Measurements from ENCODE around the gene PLEKHA6.

DNA sequence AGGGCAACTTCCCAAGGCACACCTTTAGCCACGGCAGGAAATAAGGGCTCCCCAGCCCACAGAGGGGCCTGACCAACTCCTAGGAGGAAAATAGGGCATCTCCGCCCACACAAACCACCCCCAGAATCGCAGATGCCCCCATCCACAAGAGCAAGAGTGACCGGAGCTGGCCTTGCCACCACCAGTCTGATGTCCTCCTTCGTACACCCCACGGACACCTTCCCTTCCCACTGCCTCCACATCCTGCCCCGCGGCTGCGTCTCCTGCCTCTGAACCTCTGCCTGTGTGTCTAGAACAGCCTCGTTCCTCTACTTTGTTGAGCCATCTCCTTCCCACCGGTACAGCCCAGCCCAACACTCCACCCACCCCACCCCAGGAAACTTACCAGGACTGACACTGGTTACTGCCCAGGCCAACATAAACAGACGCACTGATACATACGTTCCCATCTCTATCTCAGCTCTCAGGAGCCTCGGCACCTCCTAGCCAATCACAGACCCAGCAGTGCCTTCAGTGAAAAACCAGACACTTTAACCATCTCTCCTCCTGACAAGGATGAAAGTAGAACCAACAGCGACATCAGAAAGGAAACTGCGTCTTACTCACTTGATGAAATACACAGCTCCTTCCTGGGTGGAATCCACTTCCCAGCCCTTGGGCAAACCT is 7.6 kb upstream of the PLEKHA6 start:
- TF ChIP-seq POLR2A (IDR thresholded peaks at IDR 0.05; ENCODE audit: low read depth, low read length) (no peak), POLR2AphosphoS5 (IDR thresholded peaks at IDR 0.05; ENCODE audit: low read depth, low read length) (no peak), POU2F2 (IDR thresholded peaks at IDR 0.05; ENCODE audit: low read depth, low read length) (no peak), TAF1 (IDR thresholded peaks at IDR 0.05; ENCODE audit: low read depth, low read length) (no peak)

All from GM12891 (cell line).